Measurements from ENCODE around the gene CDK14.

Gene CDK14

DNA sequence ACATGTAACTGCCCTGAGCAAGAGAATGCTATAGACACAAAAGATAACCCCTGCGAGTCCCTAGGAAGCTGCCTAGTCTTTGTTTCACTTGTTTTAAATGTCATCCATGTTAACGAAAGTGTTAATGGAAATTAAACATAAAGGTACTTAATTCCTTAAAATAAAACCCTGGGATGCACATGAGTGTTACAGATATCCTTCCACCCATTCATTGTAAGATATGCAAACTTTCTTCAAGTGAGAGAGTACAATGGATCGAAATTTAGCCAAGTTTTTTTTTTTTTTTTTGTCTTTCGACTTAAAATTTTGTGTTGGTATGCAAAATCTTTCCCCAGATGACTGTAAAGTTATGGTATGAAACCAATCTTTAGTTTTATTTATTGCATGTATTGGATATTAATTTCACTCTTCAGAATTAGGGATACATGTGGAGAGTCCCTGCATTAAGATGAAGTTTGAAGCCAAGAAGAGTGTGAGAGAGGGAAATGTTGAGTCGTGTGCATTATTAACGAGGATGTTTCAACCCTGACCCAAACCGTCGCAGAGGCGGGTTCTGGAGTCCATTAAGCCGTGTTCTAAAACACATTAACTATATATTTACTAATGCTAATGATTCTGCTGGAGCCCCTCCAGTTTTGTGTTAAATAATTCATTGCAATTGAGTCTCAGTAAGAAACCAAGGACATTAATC lies 1.6 kb downstream of the CDK14 start:
- Histone ChIP-seq H3K27ac (ENCODE audit: low read depth, low read length) (no peak overlapping the region), H3K36me3 (ENCODE audit: control insufficient read depth, insufficient read depth, low read length) (no peaks in the 10 kb centered on the region), H3K9ac (ENCODE audit: low read depth, low read length) (no peak overlapping the region), H3K4me3 (ENCODE audit: low read depth, low read length) (peak overlapping the region; percentile 85), H3K27me3 (ENCODE audit: control insufficient read depth, insufficient read depth, low read length) (peaks cover 13% of the 10 kb centered on the region), H3K9me3 (ENCODE audit: control insufficient read depth, insufficient read depth, low read length) (no peaks in the 10 kb centered on the region), H3K4me1 (ENCODE audit: control insufficient read depth, insufficient read depth, low read length) (peaks cover 33% of the 10 kb centered on the region)

- Histone ChIP-seq H3K9ac (ENCODE audit: low read depth, low read length) (no peak overlapping the region), H3K4me1 (ENCODE audit: control insufficient read depth, insufficient read depth, low read length) (peaks cover 35% of the 10 kb centered on the region), H3K27me3 (ENCODE audit: control insufficient read depth, insufficient read depth, low read length) (peaks cover 13% of the 10 kb centered on the region), H3K36me3 (ENCODE audit: control insufficient read depth, insufficient read depth, low read length) (no peaks in the 10 kb centered on the region), H3K27ac (ENCODE audit: low read depth, low read length) (no peak overlapping the region), H3K9me3 (ENCODE audit: control insufficient read depth, insufficient read depth, low read length) (no peaks in the 10 kb centered on the region), H3K4me3 (ENCODE audit: low read depth, low read length) (no peak overlapping the region)
These were observed 2.9 kb downstream of the CDK14 start for GRCh38 chr7:90599038-90599437.

DNA sequence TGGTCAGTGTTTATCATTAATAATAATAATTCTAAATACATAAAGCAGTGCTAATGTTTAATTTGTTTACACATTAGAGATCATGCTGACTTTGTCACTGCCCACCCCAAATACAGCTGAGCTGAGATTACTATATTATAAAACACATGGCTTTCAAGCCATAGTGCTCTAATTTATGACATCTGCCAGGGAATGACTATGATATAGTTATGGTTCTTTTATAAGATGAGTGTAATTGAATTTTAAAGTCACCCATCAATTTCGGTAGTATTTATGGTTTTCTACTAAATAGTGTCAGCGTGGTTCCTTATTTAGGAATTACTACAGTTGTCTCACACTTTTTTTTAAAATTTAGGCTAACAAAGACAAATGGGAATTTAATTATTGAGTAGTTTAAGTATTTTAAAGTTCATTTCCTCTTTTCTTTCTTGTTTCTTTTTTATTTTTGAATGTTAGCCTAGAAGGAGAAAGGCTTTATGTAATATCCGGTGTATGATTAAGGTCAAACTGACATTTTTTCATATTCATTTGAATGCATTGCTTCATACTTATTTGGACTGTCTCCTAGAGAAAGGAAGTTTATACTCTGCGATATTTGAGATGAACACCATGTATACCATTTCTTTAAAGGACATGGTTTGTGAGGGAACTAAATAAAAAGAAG lies 3.9 kb downstream of the CDK14 start:
- Histone ChIP-seq H3K9me3 (ENCODE audit: control insufficient read depth, insufficient read depth, low read length) (no peaks in the 10 kb centered on the region), H3K4me3 (ENCODE audit: low read depth, low read length) (no peak overlapping the region), H3K9ac (ENCODE audit: low read depth, low read length) (no peak overlapping the region), H3K27ac (ENCODE audit: low read depth, low read length) (no peak overlapping the region), H3K27me3 (ENCODE audit: control insufficient read depth, insufficient read depth, low read length) (peaks cover 13% of the 10 kb centered on the region), H3K4me1 (ENCODE audit: control insufficient read depth, insufficient read depth, low read length) (peaks cover 33% of the 10 kb centered on the region), H3K36me3 (ENCODE audit: control insufficient read depth, insufficient read depth, low read length) (no peaks in the 10 kb centered on the region)

DNA sequence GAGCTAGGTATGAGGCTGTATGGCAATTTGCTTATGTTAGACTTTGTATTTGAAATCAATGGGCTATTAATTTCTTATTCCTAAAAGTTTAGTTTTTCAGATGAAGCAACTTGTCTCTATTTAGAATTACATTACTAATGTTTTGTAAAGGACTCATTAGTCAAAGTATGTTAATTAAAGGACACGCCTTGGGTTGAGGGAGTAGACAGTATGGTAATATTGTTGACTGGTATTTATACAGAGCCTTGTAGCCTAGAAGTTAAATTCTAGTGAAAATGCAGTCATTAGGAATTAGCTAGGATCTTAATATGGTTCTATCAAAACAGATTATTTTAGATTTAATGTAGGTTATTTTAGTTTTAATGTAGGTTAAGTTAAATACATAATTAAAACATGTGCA lies 6.2 kb downstream of the CDK14 start:
- H3K4me1 ChIP-seq (ENCODE audit: control insufficient read depth, insufficient read depth, low read length): peaks cover 28% of the 10 kb centered on the region
- H3K27me3 ChIP-seq (ENCODE audit: control insufficient read depth, insufficient read depth, low read length): peaks cover 7% of the 10 kb centered on the region
- H3K27ac ChIP-seq (ENCODE audit: low read depth, low read length): no peak overlapping the region
- H3K4me3 ChIP-seq (ENCODE audit: low read depth, low read length): no peak overlapping the region
- H3K36me3 ChIP-seq (ENCODE audit: control insufficient read depth, insufficient read depth, low read length): no peaks in the 10 kb centered on the region
- no peaks in the 10 kb centered on the region for H3K9me3 ChIP-seq (ENCODE audit: control insufficient read depth, insufficient read depth, low read length)
- no peak overlapping the region for H3K9ac ChIP-seq (ENCODE audit: low read depth, low read length)

DNA sequence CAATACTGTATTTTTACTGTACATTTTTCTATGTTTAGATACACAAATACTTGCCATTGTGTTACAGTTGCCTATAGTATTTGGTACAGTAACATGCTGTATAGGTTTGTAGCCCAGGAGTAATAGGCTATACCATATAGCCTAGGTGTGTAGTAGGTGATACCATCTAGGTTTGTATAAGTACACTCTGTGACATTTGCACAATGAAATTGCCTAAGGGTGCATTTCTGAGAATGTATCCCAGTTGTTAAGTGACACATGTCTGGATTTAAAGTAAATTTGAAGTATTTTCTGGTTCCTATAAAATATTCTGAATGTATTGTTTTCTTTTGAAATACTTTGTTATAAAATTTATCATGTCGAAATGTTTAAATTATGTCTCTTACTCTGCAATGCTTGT lies 7.2 kb downstream of the CDK14 start:
- Histone ChIP-seq H3K27ac (ENCODE audit: low read depth, low read length) (no peak overlapping the region), H3K27me3 (ENCODE audit: control insufficient read depth, insufficient read depth, low read length) (no peaks in the 10 kb centered on the region), H3K9ac (ENCODE audit: low read depth, low read length) (no peak overlapping the region), H3K4me1 (ENCODE audit: control insufficient read depth, insufficient read depth, low read length) (peaks cover 19% of the 10 kb centered on the region), H3K4me3 (ENCODE audit: low read depth, low read length) (no peak overlapping the region), H3K36me3 (ENCODE audit: control insufficient read depth, insufficient read depth, low read length) (no peaks in the 10 kb centered on the region), H3K9me3 (ENCODE audit: control insufficient read depth, insufficient read depth, low read length) (no peaks in the 10 kb centered on the region)

GRCh38 chr7:90604383-90604782 lies 8.3 kb downstream of the CDK14 start:
- H3K4me3 ChIP-seq (ENCODE audit: low read depth, low read length): no peak overlapping the region
- no peaks in the 10 kb centered on the region for H3K9me3 ChIP-seq (ENCODE audit: control insufficient read depth, insufficient read depth, low read length)
- H3K27ac ChIP-seq (ENCODE audit: low read depth, low read length): no peak overlapping the region
- no peaks in the 10 kb centered on the region for H3K27me3 ChIP-seq (ENCODE audit: control insufficient read depth, insufficient read depth, low read length)
- H3K9ac ChIP-seq (ENCODE audit: low read depth, low read length): no peak overlapping the region
- peaks cover 18% of the 10 kb centered on the region for H3K4me1 ChIP-seq (ENCODE audit: control insufficient read depth, insufficient read depth, low read length)
- no peaks in the 10 kb centered on the region for H3K36me3 ChIP-seq (ENCODE audit: control insufficient read depth, insufficient read depth, low read length)

DNA sequence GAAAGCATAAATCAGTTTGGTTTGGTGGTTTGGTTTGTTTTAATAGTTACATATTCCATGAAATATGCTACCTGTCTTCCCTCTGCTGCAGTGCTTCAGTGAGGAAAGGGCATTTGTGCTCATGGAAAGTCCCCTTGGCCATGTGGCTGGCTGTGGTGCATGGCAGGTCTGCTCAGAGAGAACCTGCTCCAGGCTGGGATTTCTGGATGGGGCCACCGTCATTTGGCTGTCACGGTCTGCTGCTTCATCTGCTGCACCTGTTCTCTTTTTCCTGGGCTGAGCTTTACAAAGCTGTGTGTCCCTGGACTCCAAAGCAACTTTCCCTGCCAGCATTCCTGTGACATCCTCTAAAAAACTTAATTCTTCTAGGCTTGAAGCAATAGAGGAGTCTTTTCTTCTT lies 8.9 kb downstream of the CDK14 start:
- H3K4me3 ChIP-seq (ENCODE audit: low read depth, low read length): no peak overlapping the region
- no peak overlapping the region for H3K9ac ChIP-seq (ENCODE audit: low read depth, low read length)
- no peak overlapping the region for H3K27ac ChIP-seq (ENCODE audit: low read depth, low read length)
- peaks cover 18% of the 10 kb centered on the region for H3K4me1 ChIP-seq (ENCODE audit: control insufficient read depth, insufficient read depth, low read length)
- no peaks in the 10 kb centered on the region for H3K36me3 ChIP-seq (ENCODE audit: control insufficient read depth, insufficient read depth, low read length)
- H3K9me3 ChIP-seq (ENCODE audit: control insufficient read depth, insufficient read depth, low read length): no peaks in the 10 kb centered on the region
- no peaks in the 10 kb centered on the region for H3K27me3 ChIP-seq (ENCODE audit: control insufficient read depth, insufficient read depth, low read length)

DNA sequence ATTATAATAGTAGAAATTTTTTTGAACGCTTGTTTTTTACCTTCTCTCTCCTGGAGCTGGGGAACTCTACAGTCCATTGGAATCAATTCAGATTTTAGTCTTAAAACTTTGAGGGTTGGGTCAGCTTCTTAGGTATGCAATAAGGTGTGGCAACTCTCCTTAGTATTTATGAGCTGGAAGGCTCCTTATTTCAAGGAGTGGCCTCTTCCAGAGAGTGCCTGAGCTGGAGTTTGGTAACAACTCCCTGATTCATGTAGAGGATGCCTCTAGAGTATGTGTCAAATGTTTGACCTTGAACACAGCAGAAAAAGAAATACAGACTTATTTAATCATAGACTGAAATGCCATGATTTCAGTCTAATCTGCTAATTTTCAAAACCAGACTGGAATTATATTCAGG lies 11.1 kb downstream of the CDK14 start:
- no peak overlapping the region for H3K4me3 ChIP-seq (ENCODE audit: low read depth, low read length)
- 0 out of 2 replicates have a peak, but pooled peaks cover 7% of the 10 kb centered on the region for H3K4me1 ChIP-seq (ENCODE audit: control insufficient read depth, insufficient read depth, low read length)

GRCh38 chr7:90610105-90610504 lies 14.0 kb downstream of the CDK14 start:
- Histone ChIP-seq H3K4me1 (ENCODE audit: control insufficient read depth, insufficient read depth, low read length) (no peaks in the 10 kb centered on the region), H3K27me3 (ENCODE audit: control insufficient read depth, insufficient read depth, low read length) (no peaks in the 10 kb centered on the region), H3K36me3 (ENCODE audit: control insufficient read depth, insufficient read depth, low read length) (no peaks in the 10 kb centered on the region), H3K27ac (ENCODE audit: low read depth, low read length) (no peak overlapping the region), H3K9me3 (ENCODE audit: control insufficient read depth, insufficient read depth, low read length) (no peaks in the 10 kb centered on the region), H3K4me3 (ENCODE audit: low read depth, low read length) (no peak overlapping the region), H3K9ac (ENCODE audit: low read depth, low read length) (no peak overlapping the region)

More for the DNA sequence above, 11.1 kb downstream of the CDK14 start:
- Histone ChIP-seq H3K36me3 (ENCODE audit: control insufficient read depth, insufficient read depth, low read length) (no peaks in the 10 kb centered on the region), H3K27ac (ENCODE audit: low read depth, low read length) (no peak overlapping the region), H3K9me3 (ENCODE audit: control insufficient read depth, insufficient read depth, low read length) (no peaks in the 10 kb centered on the region), H3K27me3 (ENCODE audit: control insufficient read depth, insufficient read depth, low read length) (no peaks in the 10 kb centered on the region), H3K9ac (ENCODE audit: low read depth, low read length) (no peak overlapping the region)

DNA sequence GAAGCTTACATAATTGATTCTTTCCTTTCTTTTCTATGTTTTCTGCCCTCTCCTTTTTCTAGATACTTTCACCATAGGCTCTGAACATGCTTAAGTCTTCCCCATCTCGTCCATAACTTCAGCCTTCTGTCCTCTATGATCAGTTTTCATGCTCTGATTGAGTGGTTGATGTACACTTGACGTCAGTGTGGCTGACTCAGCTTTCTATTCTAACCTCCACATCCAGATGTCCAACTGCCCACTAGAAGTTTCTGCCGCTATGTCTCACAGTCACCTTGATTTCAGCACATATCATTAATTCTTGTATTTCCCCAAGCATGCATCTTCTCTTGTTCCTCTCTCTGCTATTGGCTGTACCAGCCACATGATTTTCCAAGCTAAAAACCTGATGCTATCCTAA lies 15.0 kb downstream of the CDK14 start:
- Histone ChIP-seq H3K27ac (ENCODE audit: low read depth, low read length) (no peak overlapping the region), H3K9me3 (ENCODE audit: control insufficient read depth, insufficient read depth, low read length) (no peaks in the 10 kb centered on the region), H3K27me3 (ENCODE audit: control insufficient read depth, insufficient read depth, low read length) (no peaks in the 10 kb centered on the region), H3K9ac (ENCODE audit: low read depth, low read length) (no peak overlapping the region), H3K4me1 (ENCODE audit: control insufficient read depth, insufficient read depth, low read length) (no peaks in the 10 kb centered on the region; the same call in 1 of the 2 replicates), H3K4me3 (ENCODE audit: low read depth, low read length) (no peak overlapping the region), H3K36me3 (ENCODE audit: control insufficient read depth, insufficient read depth, low read length) (no peaks in the 10 kb centered on the region)

DNA sequence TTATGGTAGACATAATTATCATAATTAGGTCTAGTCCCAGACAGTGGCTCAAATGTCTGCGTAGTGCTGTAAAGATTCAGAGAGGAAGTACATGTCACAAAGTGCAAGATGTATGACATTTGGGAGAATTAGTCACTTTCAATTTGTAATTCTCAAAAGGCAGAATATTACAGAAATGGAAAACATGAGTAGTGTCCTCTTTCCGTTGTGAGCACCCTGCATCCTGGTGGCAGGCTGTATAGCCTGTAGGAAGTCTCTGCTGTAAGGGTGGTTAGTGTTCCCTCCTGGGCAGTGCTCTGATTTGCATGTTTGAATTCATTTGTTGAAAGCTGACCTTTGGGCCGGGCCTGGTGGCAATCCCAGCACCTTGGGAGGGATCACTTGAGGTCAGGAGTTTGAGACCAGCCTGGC lies 17.0 kb downstream of the CDK14 start:
- H3K27me3 ChIP-seq (ENCODE audit: control insufficient read depth, insufficient read depth, low read length): 0 out of 2 replicates have a peak, but pooled peaks cover 3% of the 10 kb centered on the region
- H3K4me1 ChIP-seq (ENCODE audit: control insufficient read depth, insufficient read depth, low read length): peaks cover under 1% of the 10 kb centered on the region; the same call in 1 of the 2 replicates
- H3K36me3 ChIP-seq (ENCODE audit: control insufficient read depth, insufficient read depth, low read length): no peaks in the 10 kb centered on the region
- no peak overlapping the region for H3K4me3 ChIP-seq (ENCODE audit: low read depth, low read length)
- no peak overlapping the region for H3K27ac ChIP-seq (ENCODE audit: low read depth, low read length)
- no peak overlapping the region for H3K9ac ChIP-seq (ENCODE audit: low read depth, low read length)
- H3K9me3 ChIP-seq (ENCODE audit: control insufficient read depth, insufficient read depth, low read length): no peaks in the 10 kb centered on the region

Data from HUES48 (cell line).